ENCODE results near the gene TLX3. TPM values are rescaled to one million over a fixed set of nuclear protein-coding genes. Genes with fewer than 3 reads are reported as not detected.

Gene TLX3
- total RNA-seq, 1 donor from 2014 or later, result not detected

GRCh38 chr5:171275841-171276544 lies 33.1 kb upstream of the TLX3 start:
- no peak for ATAC-seq

GRCh38 chr5:171283753-171284152 lies 25.3 kb upstream of the TLX3 start:
- no peaks in the 10 kb centered on the region for H3K36me3 ChIP-seq
- H3K27me3 ChIP-seq, result no peaks in the 10 kb centered on the region
- H3K9me3 ChIP-seq, result no peaks in the 10 kb centered on the region
- ATAC-seq, result no peak
- intact Hi-C loops (cut with DNase I), result no loop called here
- DNase-seq, result no peak
- H3K4me3 ChIP-seq, result no peak overlapping the region
- TF ChIP-seq, protein P1, sequence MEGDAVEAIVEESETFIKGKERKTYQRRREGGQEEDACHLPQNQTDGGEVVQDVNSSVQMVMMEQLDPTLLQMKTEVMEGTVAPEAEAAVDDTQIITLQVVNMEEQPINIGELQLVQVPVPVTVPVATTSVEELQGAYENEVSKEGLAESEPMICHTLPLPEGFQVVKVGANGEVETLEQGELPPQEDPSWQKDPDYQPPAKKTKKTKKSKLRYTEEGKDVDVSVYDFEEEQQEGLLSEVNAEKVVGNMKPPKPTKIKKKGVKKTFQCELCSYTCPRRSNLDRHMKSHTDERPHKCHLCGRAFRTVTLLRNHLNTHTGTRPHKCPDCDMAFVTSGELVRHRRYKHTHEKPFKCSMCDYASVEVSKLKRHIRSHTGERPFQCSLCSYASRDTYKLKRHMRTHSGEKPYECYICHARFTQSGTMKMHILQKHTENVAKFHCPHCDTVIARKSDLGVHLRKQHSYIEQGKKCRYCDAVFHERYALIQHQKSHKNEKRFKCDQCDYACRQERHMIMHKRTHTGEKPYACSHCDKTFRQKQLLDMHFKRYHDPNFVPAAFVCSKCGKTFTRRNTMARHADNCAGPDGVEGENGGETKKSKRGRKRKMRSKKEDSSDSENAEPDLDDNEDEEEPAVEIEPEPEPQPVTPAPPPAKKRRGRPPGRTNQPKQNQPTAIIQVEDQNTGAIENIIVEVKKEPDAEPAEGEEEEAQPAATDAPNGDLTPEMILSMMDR (IDR thresholded peaks at IDR 0.05), result no peak
- no peak overlapping the region for H3K27ac ChIP-seq
- no peaks in the 10 kb centered on the region for H3K4me1 ChIP-seq

More at GRCh38 chr5:171275841-171276544, 33.1 kb upstream of the TLX3 start:
- no peak for DNase-seq
- Histone ChIP-seq H3K36me3 (no peaks in the 10 kb centered on the region), H3K27ac (no peak overlapping the region), H3K4me1 (no peaks in the 10 kb centered on the region), H3K4me3 (no peak overlapping the region), H3K9me3 (no peaks in the 10 kb centered on the region), H3K27me3 (no peaks in the 10 kb centered on the region)
- intact Hi-C loops (cut with DNase I), result no loop called here
- TF ChIP-seq, protein P1 (IDR thresholded peaks at IDR 0.05), result no peak

DNA sequence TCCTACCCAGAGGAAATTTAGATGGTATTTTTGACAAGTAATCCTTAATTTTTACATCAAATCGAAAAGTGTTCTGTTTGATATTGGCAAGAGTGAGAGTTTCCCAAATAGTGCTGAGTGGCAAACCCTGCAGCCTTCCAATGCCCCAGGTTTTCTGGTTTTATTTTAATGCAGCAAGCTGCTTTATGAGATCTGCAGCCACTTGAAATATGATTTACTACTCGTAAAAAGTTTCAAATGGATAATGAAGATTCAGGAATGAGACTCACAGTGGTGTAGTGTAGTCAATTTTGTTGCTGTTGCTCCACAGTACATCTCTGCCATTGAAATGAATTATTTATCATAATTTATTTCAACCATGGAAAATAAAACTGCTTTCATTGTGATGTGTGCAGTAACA lies 23.6 kb upstream of the TLX3 start:
- no peaks in the 10 kb centered on the region for H3K9me3 ChIP-seq
- no peak for ATAC-seq
- H3K4me1 ChIP-seq, result no peaks in the 10 kb centered on the region
- no peaks in the 10 kb centered on the region for H3K36me3 ChIP-seq
- TF ChIP-seq, protein P1 (IDR thresholded peaks at IDR 0.05), result no peak
- intact Hi-C loops (cut with DNase I), result no loop called here
- no peaks in the 10 kb centered on the region for H3K27me3 ChIP-seq
- no peak overlapping the region for H3K4me3 ChIP-seq
- H3K27ac ChIP-seq, result no peak overlapping the region
- DNase-seq, result no peak

DNA sequence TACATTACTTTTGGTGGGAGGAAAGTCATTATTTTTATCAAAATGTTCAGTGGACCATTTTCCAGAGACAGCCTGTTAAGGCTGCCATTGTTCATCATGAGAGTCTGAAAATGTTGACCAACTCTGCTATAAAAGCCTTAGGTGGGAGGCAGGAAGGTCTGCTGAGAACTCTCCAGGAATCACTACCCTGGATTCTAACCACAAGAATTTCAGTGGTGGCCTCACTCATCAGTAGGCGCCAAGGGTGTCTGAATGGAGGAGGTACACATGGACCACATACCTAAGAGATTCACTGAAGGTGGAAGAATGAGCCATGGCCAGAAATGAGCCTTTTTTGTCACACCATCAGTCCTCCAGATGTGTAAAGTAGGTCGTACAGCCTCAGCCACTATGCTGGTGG lies 21.0 kb upstream of the TLX3 start:
- DNase-seq (no peak), ATAC-seq (no peak)
- intact Hi-C loops (cut with DNase I), result no loop called here
- Histone ChIP-seq H3K27me3 (no peaks in the 10 kb centered on the region), H3K27ac (no peak overlapping the region), H3K4me3 (no peak overlapping the region), H3K9me3 (no peaks in the 10 kb centered on the region), H3K4me1 (no peaks in the 10 kb centered on the region), H3K36me3 (no peaks in the 10 kb centered on the region)
- TF ChIP-seq, protein P1 (IDR thresholded peaks at IDR 0.05), result no peak

GRCh38 chr5:171291371-171291770 lies 17.7 kb upstream of the TLX3 start:
- TF ChIP-seq, protein P1 (IDR thresholded peaks at IDR 0.05), result no peak
- H3K9me3 ChIP-seq, result no peaks in the 10 kb centered on the region
- H3K27me3 ChIP-seq, result no peaks in the 10 kb centered on the region
- intact Hi-C loops (cut with DNase I), result no loop called here
- H3K4me1 ChIP-seq, result no peaks in the 10 kb centered on the region
- ATAC-seq (no peak), DNase-seq (no peak)
- no peak overlapping the region for H3K4me3 ChIP-seq
- H3K36me3 ChIP-seq, result no peaks in the 10 kb centered on the region
- H3K27ac ChIP-seq, result no peak overlapping the region

GRCh38 chr5:171295299-171295698 lies 13.7 kb upstream of the TLX3 start:
- Histone ChIP-seq H3K27me3 (no peaks in the 10 kb centered on the region), H3K4me3 (no peak overlapping the region), H3K9me3 (no peaks in the 10 kb centered on the region), H3K36me3 (no peaks in the 10 kb centered on the region), H3K27ac (no peak overlapping the region), H3K4me1 (no peaks in the 10 kb centered on the region)
- ATAC-seq (no peak), DNase-seq (no peak)
- intact Hi-C loops (cut with DNase I), result no loop called here
- TF ChIP-seq, protein P1 (IDR thresholded peaks at IDR 0.05), result no peak
